Measurements from ENCODE around the gene IDH2. TPM values are rescaled to one million over a fixed set of nuclear protein-coding genes. Genes with fewer than 3 reads are reported as not detected.

The IDH2 gene
- total and polyA plus RNA-seq, 2 donors (not counting 3 experiments of a cell fraction or from before 2014, with no cell fraction given) = 123 to 127 TPM

GRCh38 chr15:90131848-90132247 lies 29.6 kb upstream of the IDH2 start:
- ChIA-PET CTCF (no interaction called here), POLR2A (interaction anchor here (0.7 kb wide), 1 partner anchor 19 kb away, joined by 3 read pairs; no protein-coding TSS in a partner anchor)
- Histone ChIP-seq H2AFZ (ENCODE audit: low read depth, low read length) (no peak overlapping the region), H3K4me1 (ENCODE audit: control insufficient read depth, extremely low read depth, insufficient read depth, low read length) (no peaks in the 10 kb centered on the region), H3K79me2 (ENCODE audit: control insufficient read depth, insufficient read depth, low read length) (no peaks in the 10 kb centered on the region), H3K36me3 (ENCODE audit: control insufficient read depth in 2 of 2, extremely low read depth in 1 of 2, insufficient read depth in 2 of 2, low read length in 2 of 2) (no peaks in the 10 kb centered on the region), H3K27ac (ENCODE audit: insufficient read depth, low read depth, low read length) (no peak overlapping the region), H3K9ac (replicated peaks; ENCODE audit: extremely low read depth, insufficient read depth, low read length) (no peak overlapping the region), H3K9me1 (replicated peaks; ENCODE audit: control insufficient read depth, extremely low read depth, insufficient read depth, low read length) (no peaks in the 10 kb centered on the region), H3K4me2 (ENCODE audit: insufficient read depth, low read length) (no peak overlapping the region), H3K4me3 (replicated peaks in 1 of 3; ENCODE audit: insufficient read depth in 1 of 3, low read depth in 1 of 3, low read length in 3 of 3) (no peak overlapping the region), H4K20me1 (replicated peaks; ENCODE audit: control insufficient read depth, extremely low read depth, insufficient read depth, low read length) (no peaks in the 10 kb centered on the region), H3K9me3 (replicated peaks; ENCODE audit: control insufficient read depth, insufficient read depth, low read length) (no peaks in the 10 kb centered on the region), H3K27me3 (ENCODE audit: control insufficient read depth in 2 of 2, insufficient read depth in 2 of 2, low read length in 2 of 2) (peaks cover 0 to 13% of the 10 kb centered on the region in 2 experiments)
- FAIRE-seq = no peak
- dilution Hi-C loops (cut with MboI; ENCODE audit: extremely low pct_ligation_motif_present, low sequenced_read_pairs) (no loop called here), intact Hi-C loops (cut with micrococcal nuclease) (no loop called here)
- BruUV-seq (replicated peaks) = no TSS peak
- no peak for TF ChIP-seq POLR2AphosphoS5 (IDR thresholded peaks at IDR 0.05; ENCODE audit: insufficient read depth, low read depth, low read length)
- TF ChIP-seq EZH2 (IDR thresholded peaks at IDR 0.05; ENCODE audit: borderline replicate concordance, low read depth, low read length, severe bottlenecking) = no peak
- no peak for TF ChIP-seq GATA2 (IDR thresholded peaks at IDR 0.05; ENCODE audit: insufficient read depth, insufficient read length, low read depth, low read length)
- TF ChIP-seq POLR2A (IDR thresholded peaks at IDR 0.05; ENCODE audit: low read depth, low read length) = no peak
- no peak for TF ChIP-seq FOS (IDR thresholded peaks at IDR 0.05; ENCODE audit: borderline replicate concordance, insufficient read depth, low read length)
- no peak for TF ChIP-seq MAX (IDR thresholded peaks at IDR 0.05; ENCODE audit: insufficient read depth, insufficient read length)
- no peak for TF ChIP-seq MYC (IDR thresholded peaks at IDR 0.05; ENCODE audit: low read depth, low read length)
- no peak for TF ChIP-seq JUN (IDR thresholded peaks at IDR 0.05; ENCODE audit: borderline replicate concordance, insufficient read depth, insufficient read length, low read depth)
- no peak for TF ChIP-seq CTCF (IDR thresholded peaks at IDR 0.05; ENCODE audit: extremely low read depth in 1 of 2, insufficient read depth in 1 of 2, low read depth in 1 of 2, low read length in 2 of 2)
- no peak for DNase-seq (ENCODE audit: low read depth, low spot score)

Data from endothelial cell of umbilical vein (primary cell).